ENCODE data around the gene EML4. TPM values are rescaled to one million over a fixed set of nuclear protein-coding genes. Genes with fewer than 3 reads are reported as not detected.

EML4 gene
- total RNA-seq, 1 donor from 2014 or later = 167 TPM

DNA sequence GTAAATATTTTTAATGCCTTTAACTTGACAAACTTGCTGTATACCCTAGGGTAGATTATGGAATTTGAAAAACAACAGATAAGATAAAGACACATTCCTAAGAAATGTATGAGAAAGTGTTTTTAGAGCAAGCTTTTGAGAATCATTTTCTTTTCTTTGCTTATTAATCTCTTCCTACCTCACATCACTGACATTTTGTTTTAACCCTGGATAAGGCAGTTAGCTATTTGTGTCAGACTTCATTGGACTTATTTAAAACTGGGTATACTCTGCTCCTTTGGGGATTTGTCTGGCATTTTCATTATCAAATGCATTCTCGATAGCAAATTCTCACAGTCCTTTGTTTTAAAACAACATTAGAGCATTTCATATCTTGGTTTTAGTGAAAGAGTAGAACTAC, 17.2 kb downstream of the EML4 start:
- no peak overlapping the region for H3K27ac Mint-ChIP-seq

DNA sequence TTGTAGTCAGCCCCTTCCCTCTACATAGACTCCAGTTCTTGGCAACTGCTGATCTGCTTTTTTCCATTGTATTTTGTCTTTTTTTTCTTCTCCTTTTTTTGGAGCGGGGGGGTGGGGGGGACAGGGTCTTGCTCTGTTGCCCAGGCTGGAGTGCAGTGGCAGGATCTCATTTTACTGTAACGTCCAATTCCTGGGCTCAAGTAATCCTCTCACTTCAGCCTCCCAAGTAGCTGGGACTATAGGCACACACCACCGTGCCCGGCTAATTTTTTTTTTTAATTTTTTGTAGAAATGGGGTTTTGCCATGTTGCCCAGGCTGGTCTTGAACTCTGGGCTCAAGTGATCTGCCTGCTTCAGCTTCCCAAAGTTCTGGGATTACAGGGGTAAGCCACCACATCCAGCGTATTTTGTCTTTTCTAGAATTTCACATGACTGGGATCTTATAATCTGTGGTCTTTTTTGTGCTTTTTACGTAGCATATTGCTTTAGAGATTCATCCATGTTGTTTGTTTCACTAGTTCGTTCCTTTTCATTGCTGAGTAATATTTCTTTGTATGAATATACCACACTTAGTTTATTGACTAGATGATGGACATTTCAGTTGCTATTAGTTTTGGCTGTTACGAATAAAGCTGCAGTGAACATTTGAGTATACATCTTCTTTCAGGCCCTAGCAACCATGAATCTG, 17.9 kb downstream of the EML4 start:
- H4K20me1 ChIP-seq (ENCODE audit: low read depth) = peaks cover 82% of the 10 kb centered on the region
- no peak overlapping the region for H3K27ac ChIP-seq
- Mint-ChIP-seq H3K36me3 (peaks cover 10% of the 10 kb centered on the region), H3K27me3 (ENCODE audit: insufficient read depth, low read depth) (no peaks in the 10 kb centered on the region), H3K4me1 (no peaks in the 10 kb centered on the region), H3K4me3 (no peak overlapping the region), H3K27ac (no peak overlapping the region), H3K9me3 (peaks cover 3% of the 10 kb centered on the region)
- TF ChIP-seq EZH2 (IDR thresholded peaks at IDR 0.05) (no peak), EZH2phosphoT487 (IDR thresholded peaks at IDR 0.05) (no peak)
- TF ChIP-seq, protein P1, sequence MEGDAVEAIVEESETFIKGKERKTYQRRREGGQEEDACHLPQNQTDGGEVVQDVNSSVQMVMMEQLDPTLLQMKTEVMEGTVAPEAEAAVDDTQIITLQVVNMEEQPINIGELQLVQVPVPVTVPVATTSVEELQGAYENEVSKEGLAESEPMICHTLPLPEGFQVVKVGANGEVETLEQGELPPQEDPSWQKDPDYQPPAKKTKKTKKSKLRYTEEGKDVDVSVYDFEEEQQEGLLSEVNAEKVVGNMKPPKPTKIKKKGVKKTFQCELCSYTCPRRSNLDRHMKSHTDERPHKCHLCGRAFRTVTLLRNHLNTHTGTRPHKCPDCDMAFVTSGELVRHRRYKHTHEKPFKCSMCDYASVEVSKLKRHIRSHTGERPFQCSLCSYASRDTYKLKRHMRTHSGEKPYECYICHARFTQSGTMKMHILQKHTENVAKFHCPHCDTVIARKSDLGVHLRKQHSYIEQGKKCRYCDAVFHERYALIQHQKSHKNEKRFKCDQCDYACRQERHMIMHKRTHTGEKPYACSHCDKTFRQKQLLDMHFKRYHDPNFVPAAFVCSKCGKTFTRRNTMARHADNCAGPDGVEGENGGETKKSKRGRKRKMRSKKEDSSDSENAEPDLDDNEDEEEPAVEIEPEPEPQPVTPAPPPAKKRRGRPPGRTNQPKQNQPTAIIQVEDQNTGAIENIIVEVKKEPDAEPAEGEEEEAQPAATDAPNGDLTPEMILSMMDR (IDR thresholded peaks at IDR 0.05) = no peak
- H3K79me2 ChIP-seq (ENCODE audit: low read depth) = peaks cover 100% of the 10 kb centered on the region
- H3K4me1 ChIP-seq = no peaks in the 10 kb centered on the region
- no peak for DNase-seq (ENCODE audit: low spot score)
- H3K9me3 ChIP-seq (ENCODE audit: low read depth) = no peaks in the 10 kb centered on the region
- H3K4me2 ChIP-seq = no peak overlapping the region
- no peak overlapping the region for H3K4me3 ChIP-seq
- H3K9ac ChIP-seq = no peak overlapping the region
- H3K27me3 ChIP-seq = no peaks in the 10 kb centered on the region
- no peaks in the 10 kb centered on the region for H3K36me3 ChIP-seq
- no peak overlapping the region for H2AFZ ChIP-seq (replicated peaks)
- H3F3A ChIP-seq (ENCODE audit: low read depth) = no peaks in the 10 kb centered on the region

More for the DNA sequence above, 17.2 kb downstream of the EML4 start:
- no peaks in the 10 kb centered on the region for H3K36me3 ChIP-seq
- H3F3A ChIP-seq (ENCODE audit: low read depth) = no peaks in the 10 kb centered on the region
- H3K36me3 Mint-ChIP-seq = peaks cover 15% of the 10 kb centered on the region
- peaks cover 6% of the 10 kb centered on the region for H3K9me3 Mint-ChIP-seq
- H3K79me2 ChIP-seq (ENCODE audit: low read depth) = peaks cover 99% of the 10 kb centered on the region
- H3K4me1 ChIP-seq = no peaks in the 10 kb centered on the region
- no peaks in the 10 kb centered on the region for H3K27me3 Mint-ChIP-seq (ENCODE audit: insufficient read depth, low read depth)
- H3K9ac ChIP-seq = no peak overlapping the region
- H3K4me3 ChIP-seq = no peak overlapping the region
- H3K27ac ChIP-seq = no peak overlapping the region
- H3K4me2 ChIP-seq = no peak overlapping the region
- no peaks in the 10 kb centered on the region for H3K4me1 Mint-ChIP-seq
- H3K27me3 ChIP-seq = no peaks in the 10 kb centered on the region
- TF ChIP-seq EZH2 (IDR thresholded peaks at IDR 0.05) (no peak), EZH2phosphoT487 (IDR thresholded peaks at IDR 0.05) (no peak)
- TF ChIP-seq, protein P1 (IDR thresholded peaks at IDR 0.05) = no peak
- no peak overlapping the region for H2AFZ ChIP-seq (replicated peaks)
- DNase-seq (ENCODE audit: low spot score) = no peak
- H4K20me1 ChIP-seq (ENCODE audit: low read depth) = peaks cover 79% of the 10 kb centered on the region
- no peak overlapping the region for H3K4me3 Mint-ChIP-seq
- H3K9me3 ChIP-seq (ENCODE audit: low read depth) = no peaks in the 10 kb centered on the region

DNA sequence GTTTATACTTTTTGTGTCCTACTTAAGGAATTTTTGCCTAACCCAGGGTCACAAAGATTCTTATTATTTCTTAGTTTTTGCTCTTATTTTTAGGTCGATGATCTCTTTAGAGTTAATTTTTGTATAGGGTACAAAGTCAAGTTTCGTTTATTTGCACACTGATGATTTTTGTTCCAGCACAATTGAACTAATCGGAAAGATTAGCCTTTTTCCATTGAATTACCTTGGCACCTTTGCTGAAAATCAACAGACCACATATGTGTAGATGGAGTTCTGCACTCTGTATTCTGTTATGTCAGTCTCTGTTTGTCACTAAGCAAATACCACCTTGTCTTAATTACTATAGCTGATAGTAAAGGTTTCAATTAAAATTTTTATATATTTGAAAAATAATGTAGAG, 18.7 kb downstream of the EML4 start:
- Histone ChIP-seq H3F3A (ENCODE audit: low read depth) (peaks cover 5% of the 10 kb centered on the region), H3K27ac (no peak overlapping the region), H3K4me2 (no peak overlapping the region), H3K4me1 (no peaks in the 10 kb centered on the region), H2AFZ (replicated peaks) (no peak overlapping the region), H3K9ac (no peak overlapping the region), H3K36me3 (no peaks in the 10 kb centered on the region), H3K27me3 (no peaks in the 10 kb centered on the region), H4K20me1 (ENCODE audit: low read depth) (peaks cover 84% of the 10 kb centered on the region), H3K9me3 (ENCODE audit: low read depth) (no peaks in the 10 kb centered on the region), H3K79me2 (ENCODE audit: low read depth) (peaks cover 100% of the 10 kb centered on the region), H3K4me3 (no peak overlapping the region)
- H3K4me1 Mint-ChIP-seq = peaks cover 3% of the 10 kb centered on the region
- no peaks in the 10 kb centered on the region for H3K27me3 Mint-ChIP-seq (ENCODE audit: insufficient read depth, low read depth)
- peaks cover 3% of the 10 kb centered on the region for H3K36me3 Mint-ChIP-seq
- TF ChIP-seq EZH2 (IDR thresholded peaks at IDR 0.05) (no peak), EZH2phosphoT487 (IDR thresholded peaks at IDR 0.05) (no peak)
- TF ChIP-seq, protein P1 (IDR thresholded peaks at IDR 0.05) = no peak
- no peak overlapping the region for H3K4me3 Mint-ChIP-seq
- H3K27ac Mint-ChIP-seq = no peak overlapping the region
- no peak for DNase-seq (ENCODE audit: low spot score)
- no peaks in the 10 kb centered on the region for H3K9me3 Mint-ChIP-seq

All from neural progenitor cell (in vitro differentiated cells).